ENCODE data around the gene OR10A6. TPM values are rescaled to one million over a fixed set of nuclear protein-coding genes. Genes with fewer than 3 reads are reported as not detected.

OR10A6 gene
- total RNA-seq, 1 donor from 2014 or later = 0.07 TPM

GRCh38 chr11:7909585-7910285 is 21.3 kb downstream of the OR10A6 start:
- no peak overlapping the region for H3K9ac ChIP-seq (ENCODE audit: low read length)
- TF ChIP-seq CTCF (IDR thresholded peaks at IDR 0.05; ENCODE audit: insufficient read depth, low read depth, low read length) = no peak
- TF ChIP-seq EZH2 (IDR thresholded peaks at IDR 0.05; ENCODE audit: insufficient read depth, low read length) = no peak
- no peaks in the 10 kb centered on the region for H3K27me3 Mint-ChIP-seq (ENCODE audit: low read depth, unreplicated experiment)
- peaks cover 2% of the 10 kb centered on the region for H3K9me3 Mint-ChIP-seq (ENCODE audit: unreplicated experiment)
- no peaks in the 10 kb centered on the region for H3K36me3 ChIP-seq (ENCODE audit: insufficient read depth, low read length)
- H3K27ac ChIP-seq (ENCODE audit: low read depth, low read length) = no peak overlapping the region
- H3K4me3 ChIP-seq (ENCODE audit: insufficient read depth, low read depth, low read length) = no peak overlapping the region
- H3K4me1 Mint-ChIP-seq (ENCODE audit: low read depth, unreplicated experiment) = peaks cover 30% of the 10 kb centered on the region
- DNase-seq (ENCODE audit: low read depth) (no peak), FAIRE-seq (no peak)
- H3K79me2 ChIP-seq (ENCODE audit: insufficient read depth, low read length) = no peaks in the 10 kb centered on the region
- H3K4me2 ChIP-seq (ENCODE audit: low read length) = no peak overlapping the region
- no peaks in the 10 kb centered on the region for H3K36me3 Mint-ChIP-seq (ENCODE audit: low read depth, unreplicated experiment)
- H3K27ac Mint-ChIP-seq (ENCODE audit: unreplicated experiment) = no peak overlapping the region
- no peaks in the 10 kb centered on the region for H4K20me1 ChIP-seq (ENCODE audit: insufficient read depth, low read length)
- H3K4me3 Mint-ChIP-seq (ENCODE audit: unreplicated experiment) = no peak overlapping the region
- H3K4me1 ChIP-seq (ENCODE audit: insufficient read depth, low read length) = peaks cover 4% of the 10 kb centered on the region
- H2AFZ ChIP-seq (ENCODE audit: low read depth, low read length) = no peak overlapping the region
- H3K27me3 ChIP-seq (ENCODE audit: insufficient read depth, low read length) = no peaks in the 10 kb centered on the region
- no peaks in the 10 kb centered on the region for H3K9me3 ChIP-seq (ENCODE audit: insufficient read depth, low read depth, low read length)

GRCh38 chr11:7907121-7907520 is 23.9 kb downstream of the OR10A6 start:
- Histone ChIP-seq H3K4me2 (ENCODE audit: low read length) (no peak overlapping the region), H4K20me1 (ENCODE audit: insufficient read depth, low read length) (no peaks in the 10 kb centered on the region), H3K36me3 (ENCODE audit: insufficient read depth, low read length) (no peaks in the 10 kb centered on the region), H3K9me3 (ENCODE audit: insufficient read depth, low read depth, low read length) (no peaks in the 10 kb centered on the region), H3K4me1 (ENCODE audit: insufficient read depth, low read length) (peaks cover 7% of the 10 kb centered on the region), H2AFZ (ENCODE audit: low read depth, low read length) (no peak overlapping the region), H3K27ac (ENCODE audit: low read depth, low read length) (no peak overlapping the region), H3K27me3 (ENCODE audit: insufficient read depth, low read length) (peaks cover 3% of the 10 kb centered on the region), H3K79me2 (ENCODE audit: insufficient read depth, low read length) (no peaks in the 10 kb centered on the region), H3K9ac (ENCODE audit: low read length) (no peak overlapping the region), H3K4me3 (ENCODE audit: insufficient read depth, low read depth, low read length) (no peak overlapping the region)
- DNase-seq (ENCODE audit: low read depth) = peak; percentile 60
- H3K27me3 Mint-ChIP-seq (ENCODE audit: low read depth, unreplicated experiment) = no peaks in the 10 kb centered on the region
- TF ChIP-seq CTCF (IDR thresholded peaks at IDR 0.05; ENCODE audit: insufficient read depth, low read depth, low read length) (no peak), EZH2 (IDR thresholded peaks at IDR 0.05; ENCODE audit: insufficient read depth, low read length) (no peak)
- H3K4me3 Mint-ChIP-seq (ENCODE audit: unreplicated experiment) = no peak overlapping the region
- FAIRE-seq = no peak
- no peaks in the 10 kb centered on the region for H3K9me3 Mint-ChIP-seq (ENCODE audit: unreplicated experiment)
- H3K27ac Mint-ChIP-seq (ENCODE audit: unreplicated experiment) = peak overlapping the region; percentile 84
- no peaks in the 10 kb centered on the region for H3K36me3 Mint-ChIP-seq (ENCODE audit: low read depth, unreplicated experiment)
- H3K4me1 Mint-ChIP-seq (ENCODE audit: low read depth, unreplicated experiment) = peaks cover 42% of the 10 kb centered on the region

GRCh38 chr11:7906481-7906880 is 24.6 kb downstream of the OR10A6 start:
- Histone ChIP-seq H3K4me1 (ENCODE audit: insufficient read depth, low read length) (peaks cover 7% of the 10 kb centered on the region), H2AFZ (ENCODE audit: low read depth, low read length) (no peak overlapping the region), H4K20me1 (ENCODE audit: insufficient read depth, low read length) (no peaks in the 10 kb centered on the region), H3K27me3 (ENCODE audit: insufficient read depth, low read length) (peaks cover 3% of the 10 kb centered on the region), H3K4me3 (ENCODE audit: insufficient read depth, low read depth, low read length) (no peak overlapping the region), H3K4me2 (ENCODE audit: low read length) (no peak overlapping the region), H3K36me3 (ENCODE audit: insufficient read depth, low read length) (no peaks in the 10 kb centered on the region), H3K9ac (ENCODE audit: low read length) (no peak overlapping the region), H3K27ac (ENCODE audit: low read depth, low read length) (no peak overlapping the region), H3K9me3 (ENCODE audit: insufficient read depth, low read depth, low read length) (no peaks in the 10 kb centered on the region), H3K79me2 (ENCODE audit: insufficient read depth, low read length) (no peaks in the 10 kb centered on the region)
- Mint-ChIP-seq H3K9me3 (ENCODE audit: unreplicated experiment) (no peaks in the 10 kb centered on the region), H3K4me3 (ENCODE audit: unreplicated experiment) (peak overlapping the region; percentile 77), H3K27ac (ENCODE audit: unreplicated experiment) (peak overlapping the region; percentile 84), H3K36me3 (ENCODE audit: low read depth, unreplicated experiment) (no peaks in the 10 kb centered on the region), H3K4me1 (ENCODE audit: low read depth, unreplicated experiment) (peaks cover 44% of the 10 kb centered on the region), H3K27me3 (ENCODE audit: low read depth, unreplicated experiment) (no peaks in the 10 kb centered on the region)
- no peak for TF ChIP-seq CTCF (IDR thresholded peaks at IDR 0.05; ENCODE audit: insufficient read depth, low read depth, low read length)
- no peak for TF ChIP-seq EZH2 (IDR thresholded peaks at IDR 0.05; ENCODE audit: insufficient read depth, low read length)
- DNase-seq (ENCODE audit: low read depth) (no peak), FAIRE-seq (no peak)

Measured in astrocyte (in vitro differentiated cells and primary cell).